IMR-90 (cell line): ENCODE results near the gene SPCS1.

Experiments used
- BHLHE40 ChIP-seq: fragments of 150-350 bp; IDR thresholded peaks from 2 replicates; pipeline ENCODE4 v1.6.1; 2016; ENCODE audit warnings: mild to moderate bottlenecking, low read depth, low read length
- CEBPB ChIP-seq: IDR thresholded peaks from 2 replicates; pipeline ENCODE4 v1.6.1; 2012; ENCODE audit warnings: low read depth, low read length, improper control_type of control experiment
- CHD1 ChIP-seq: IDR thresholded peaks from 2 replicates; pipeline ENCODE4 v1.6.1; 2012; ENCODE audit warnings: low read depth, low read length, improper control_type of control experiment
- CTCF ChIP-seq: conservative IDR thresholded peaks from 2 replicates; pipeline ENCODE4 v1.5.1; 2012; ENCODE audit warnings: mild to moderate bottlenecking, low read depth, low read length, improper control_type of control experiment
- MAZ ChIP-seq: IDR thresholded peaks from 2 replicates; pipeline ENCODE4 v1.6.1; 2012; ENCODE audit warnings: low read depth, mild to moderate bottlenecking, low read length, improper control_type of control experiment, moderate library complexity, borderline replicate concordance
- POLR2A ChIP-seq: IDR thresholded peaks from 2 replicates; pipeline ENCODE4 v1.6.1; 2012; ENCODE audit warnings: mild to moderate bottlenecking, low read depth, low read length
- RAD21 ChIP-seq: IDR thresholded peaks from 2 replicates; pipeline ENCODE4 v1.6.1; 2012; ENCODE audit warnings: low read length, improper control_type of control experiment
- RCOR1 ChIP-seq: IDR thresholded peaks from 2 replicates; pipeline ENCODE4 v1.6.1; 2012; ENCODE audit warnings: mild to moderate bottlenecking, low read length, improper control_type of control experiment; ENCODE audit not compliant: insufficient replicate concordance
- RFX5 ChIP-seq: IDR thresholded peaks from 2 replicates; pipeline ENCODE4 v1.8.0; 2012; ENCODE audit warnings: low read depth, mild to moderate bottlenecking, low read length, moderate library complexity
- SMC3 ChIP-seq: fragments of 150-350 bp; IDR thresholded peaks from 2 replicates; pipeline ENCODE4 v1.6.1; 2016; ENCODE audit warnings: low read depth, mild to moderate bottlenecking, antibody characterized with exemption, low read length, moderate library complexity

DNA sequence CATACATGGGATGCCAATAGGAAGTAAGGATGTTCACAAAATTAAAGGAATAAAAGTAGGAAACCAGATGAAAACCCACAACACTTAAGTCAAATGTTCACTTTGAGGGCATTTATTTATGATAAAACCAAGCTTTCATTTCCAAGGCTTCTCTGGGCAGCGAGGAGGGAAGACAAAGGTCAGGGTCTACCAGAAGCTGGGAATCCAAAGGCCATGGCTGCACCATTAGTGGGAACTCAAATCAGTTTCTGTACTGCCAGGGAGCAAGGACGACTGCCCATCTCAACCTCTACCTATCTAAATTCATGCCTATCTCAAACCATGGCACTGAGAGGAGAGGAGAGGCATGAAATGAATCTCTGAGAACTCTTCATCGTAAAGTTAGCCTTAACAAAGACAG, 42.8 kb upstream of the SPCS1 start:
- TF ChIP-seq CTCF = no peak
- no peak for TF ChIP-seq SMC3
- no peak for TF ChIP-seq CEBPB
- no peak for TF ChIP-seq POLR2A
- no peak for TF ChIP-seq CHD1
- TF ChIP-seq RAD21 = no peak
- TF ChIP-seq RFX5 = no peak
- TF ChIP-seq RCOR1 = no peak
- TF ChIP-seq MAZ = no peak
- TF ChIP-seq BHLHE40 = no peak
